ENCODE results near the gene STAG1.

GRCh38 chr3:136620436-136620835 lies 131.7 kb downstream of the STAG1 start:
- TF ChIP-seq CTCF (IDR thresholded peaks at IDR 0.05; ENCODE audit: poor library complexity) (no peak), EZH2phosphoT487 (IDR thresholded peaks at IDR 0.05; ENCODE audit: low read depth, severe bottlenecking, unreplicated experiment) (no peak), EZH2 (IDR thresholded peaks at IDR 0.05; ENCODE audit: borderline replicate concordance) (no peak)

Data from hepatocyte (in vitro differentiated cells).